Endodermal cell (in vitro differentiated cells): ENCODE data around the gene KIN. TPM values are rescaled to one million over a fixed set of nuclear protein-coding genes. Genes with fewer than 3 reads are reported as not detected.

Source experiments
- DNase-seq: peaks from one replicate; pipeline ENCODE4 v3.0.0-alpha.2; 2017
- H3K27ac ChIP-seq: 2 replicates; pipeline ENCODE4 v1.5.1; 2013; ENCODE audit warnings: mild to moderate bottlenecking, low read depth, low read length, moderate library complexity
- H3K27me3 ChIP-seq: 2 replicates; pipeline ENCODE4 v1.6.1; 2013; ENCODE audit warnings: mild to moderate bottlenecking, low read length, moderate library complexity; ENCODE audit not compliant: insufficient read depth, control insufficient read depth, poor library complexity, severe bottlenecking
- H3K36me3 ChIP-seq: 2 replicates; pipeline ENCODE4 v1.7.0; 2013; ENCODE audit warnings: mild to moderate bottlenecking, low read length, moderate library complexity; ENCODE audit not compliant: control insufficient read depth, insufficient read depth
- H3K4me1 ChIP-seq: one replicate; pipeline ENCODE4 v1.7.0; 2013; ENCODE audit warnings: low read length; ENCODE audit not compliant: control insufficient read depth, insufficient read depth
- H3K4me3 ChIP-seq: 2 replicates; pipeline ENCODE4 v1.5.1; 2013; ENCODE audit warnings: mild to moderate bottlenecking, low read length, moderate library complexity
- H3K9ac ChIP-seq: 2 replicates; pipeline ENCODE4 v1.6.1; 2013; ENCODE audit warnings: mild to moderate bottlenecking, low read length, moderate library complexity; ENCODE audit not compliant: poor library complexity, severe bottlenecking; ENCODE audit errors: extremely low read depth
- H3K9me3 ChIP-seq: 2 replicates; pipeline ENCODE4 v1.6.1; 2013; ENCODE audit warnings: mild to moderate bottlenecking, low read length, moderate library complexity; ENCODE audit not compliant: control insufficient read depth
- H3K27ac Mint-ChIP-seq: 2 replicates; pipeline ENCODE4 v1.8.0; 2020; ENCODE audit warnings: mixed read lengths
- H3K27me3 Mint-ChIP-seq: 2 replicates; pipeline ENCODE4 v1.8.0; 2021; ENCODE audit warnings: mild to moderate bottlenecking, mixed read lengths; ENCODE audit not compliant: insufficient read depth
- H3K36me3 Mint-ChIP-seq: 2 replicates; pipeline ENCODE4 v1.8.0; 2020; ENCODE audit warnings: low read depth, mixed read lengths
- H3K4me1 Mint-ChIP-seq: 2 replicates; pipeline ENCODE4 v1.8.0; 2020; ENCODE audit warnings: mixed read lengths
- H3K4me3 Mint-ChIP-seq: 2 replicates; pipeline ENCODE4 v1.8.0; 2020; ENCODE audit warnings: mild to moderate bottlenecking, moderate library complexity, mixed read lengths
- H3K9me3 Mint-ChIP-seq: 2 replicates; pipeline ENCODE4 v1.8.0; 2020; ENCODE audit warnings: mild to moderate bottlenecking, mixed read lengths
- CTCF ChIP-seq: fragments of 200-600 bp; sonication (generic); conservative IDR thresholded peaks from 2 replicates; pipeline ENCODE4 v1.5.0; 2021; ENCODE audit warnings: antibody characterized with exemption, mild to moderate bottlenecking
- WGBS, 2 experiments: methylation state at CpG; one replicate each; pipeline versions ENCODE4 v1.1.5 to v1.1.7; 2013; ENCODE audit warnings: missing lambda C conversion rate in 2 of 2, mixed read lengths in 1 of 2; ENCODE audit not compliant: insufficient coverage in 1 of 2, insufficient read length in 1 of 2; 5-methylcytosine and 5-hydroxymethylcytosine counted together
- total RNA-seq, 2 donors: library from RNA; stranded (reverse); fragmentation: NEBNext Ultra II Directional in 1 of 2; extraction: Animal tissue kit (Norgen Biotek cat#: 25700) in 1 of 2; gene quantifications; 2 replicates in 1 of 2; 3 replicates in 1 of 2; pipeline ENCODE4 v1.2.1, GENCODE V29; 2021

KIN gene
- total RNA-seq, 2 donors from 2014 or later, result 17.9 TPM

- Mint-ChIP-seq H3K9me3 (no peaks in the 10 kb centered on the region), H3K4me1 (no peaks in the 10 kb centered on the region), H3K27me3 (no peaks in the 10 kb centered on the region), H3K4me3 (no peak overlapping the region), H3K36me3 (peaks cover 79% of the 10 kb centered on the region), H3K27ac (no peak overlapping the region)
- H3K4me3 ChIP-seq, result no peak overlapping the region
- 92 to 100% methylated on average over 2 to 6 of the region's 7 CpGs for WGBS, 2 experiments
- no peak overlapping the region for H3K27ac ChIP-seq
- no peaks in the 10 kb centered on the region for H3K27me3 ChIP-seq
- TF ChIP-seq CTCF, result peak; percentile 71
- no peak overlapping the region for H3K9ac ChIP-seq
- H3K36me3 ChIP-seq, result peaks cover 86% of the 10 kb centered on the region
- H3K9me3 ChIP-seq, result peaks cover 8% of the 10 kb centered on the region
- H3K4me1 ChIP-seq, result no peaks in the 10 kb centered on the region
- DNase-seq, result peak; percentile 55
Observed at GRCh38 chr10:7756360-7756992, 31.3 kb downstream of the KIN start.

- Mint-ChIP-seq H3K9me3 (no peaks in the 10 kb centered on the region), H3K36me3 (peaks cover 79% of the 10 kb centered on the region), H3K27me3 (no peaks in the 10 kb centered on the region), H3K4me3 (no peak overlapping the region), H3K27ac (no peak overlapping the region), H3K4me1 (no peaks in the 10 kb centered on the region)
- Histone ChIP-seq H3K9me3 (peaks cover 8% of the 10 kb centered on the region), H3K27me3 (no peaks in the 10 kb centered on the region), H3K4me1 (no peaks in the 10 kb centered on the region), H3K27ac (no peak overlapping the region), H3K4me3 (no peak overlapping the region), H3K36me3 (peaks cover 85% of the 10 kb centered on the region), H3K9ac (no peak overlapping the region)
- no peak for DNase-seq
- TF ChIP-seq CTCF, result no peak
- 100% methylated on average over 2 to 3 of the region's 3 CpGs for WGBS, 2 experiments
Observed at GRCh38 chr10:7755103-7755502, 32.7 kb downstream of the KIN start.

- no peak overlapping the region for H3K27ac ChIP-seq
- no peak overlapping the region for H3K27ac Mint-ChIP-seq
- H3K27me3 ChIP-seq, result no peaks in the 10 kb centered on the region
- no peaks in the 10 kb centered on the region for H3K9me3 Mint-ChIP-seq
- DNase-seq, result no peak
- no peak overlapping the region for H3K4me3 ChIP-seq
- no peaks in the 10 kb centered on the region for H3K4me1 ChIP-seq
- no peak for TF ChIP-seq CTCF
- H3K27me3 Mint-ChIP-seq, result no peaks in the 10 kb centered on the region
- no peaks in the 10 kb centered on the region for H3K4me1 Mint-ChIP-seq
- peaks cover 62% of the 10 kb centered on the region for H3K36me3 Mint-ChIP-seq
- no peak overlapping the region for H3K4me3 Mint-ChIP-seq
- peaks cover 61% of the 10 kb centered on the region for H3K36me3 ChIP-seq
- H3K9me3 ChIP-seq, result peaks cover 8% of the 10 kb centered on the region
- WGBS, 2 experiments, result 95 to 97% methylated on average over 6 of the region's 6 CpGs
- no peak overlapping the region for H3K9ac ChIP-seq
Observed at GRCh38 chr10:7752251-7752650, 35.5 kb downstream of the KIN start.
